ENCODE results near the gene LIN9.

DNA sequence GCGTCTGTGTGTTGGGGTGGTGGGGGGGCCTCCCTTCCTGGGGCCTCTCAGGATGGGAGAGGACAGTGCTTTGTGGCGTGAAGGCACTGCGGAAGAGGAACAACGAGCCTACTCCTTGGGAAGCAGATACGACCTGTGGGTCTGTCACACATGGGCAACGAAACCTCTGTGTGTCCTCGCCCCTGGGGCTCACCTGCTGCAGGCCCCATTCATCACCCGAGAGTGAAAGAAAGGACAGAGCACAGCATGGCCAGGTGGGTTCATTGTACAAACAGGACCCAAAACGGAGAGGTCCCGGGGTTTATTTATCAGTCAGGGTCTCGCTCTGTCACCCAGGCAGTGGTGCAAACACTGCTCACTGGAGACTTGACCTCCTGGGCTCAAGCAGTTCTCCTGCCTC, 40.1 kb upstream of the LIN9 start:
- TF ChIP-seq BRCA1 (CRISPR knock-in tag; IDR thresholded peaks at IDR 0.05) (no peak), HCFC1 (IDR thresholded peaks at IDR 0.05; ENCODE audit: low read depth, low read length) (no peak), ZNF644 (CRISPR knock-in tag; IDR thresholded peaks at IDR 0.05; ENCODE audit: low read depth) (no peak), POLR2A (IDR thresholded peaks at IDR 0.05; ENCODE audit: insufficient read depth in 1 of 2, low read depth in 2 of 2, low read length in 2 of 2) (no peak), ZZZ3 (CRISPR knock-in tag; IDR thresholded peaks at IDR 0.05; ENCODE audit: borderline replicate concordance) (no peak), PAX8 (CRISPR knock-in tag; IDR thresholded peaks at IDR 0.05; ENCODE audit: borderline replicate concordance) (no peak), POLR2AphosphoS5 (IDR thresholded peaks at IDR 0.05; ENCODE audit: low read depth, low read length) (no peak), ZNF746 (CRISPR knock-in tag; IDR thresholded peaks at IDR 0.05) (no peak), ZFYVE20 (CRISPR knock-in tag; IDR thresholded peaks at IDR 0.05; ENCODE audit: borderline replicate concordance, low read depth) (no peak), SIN3A (IDR thresholded peaks at IDR 0.05; ENCODE audit: borderline replicate concordance, low read depth, low read length) (no peak)
- TF ChIP-seq, protein P1, sequence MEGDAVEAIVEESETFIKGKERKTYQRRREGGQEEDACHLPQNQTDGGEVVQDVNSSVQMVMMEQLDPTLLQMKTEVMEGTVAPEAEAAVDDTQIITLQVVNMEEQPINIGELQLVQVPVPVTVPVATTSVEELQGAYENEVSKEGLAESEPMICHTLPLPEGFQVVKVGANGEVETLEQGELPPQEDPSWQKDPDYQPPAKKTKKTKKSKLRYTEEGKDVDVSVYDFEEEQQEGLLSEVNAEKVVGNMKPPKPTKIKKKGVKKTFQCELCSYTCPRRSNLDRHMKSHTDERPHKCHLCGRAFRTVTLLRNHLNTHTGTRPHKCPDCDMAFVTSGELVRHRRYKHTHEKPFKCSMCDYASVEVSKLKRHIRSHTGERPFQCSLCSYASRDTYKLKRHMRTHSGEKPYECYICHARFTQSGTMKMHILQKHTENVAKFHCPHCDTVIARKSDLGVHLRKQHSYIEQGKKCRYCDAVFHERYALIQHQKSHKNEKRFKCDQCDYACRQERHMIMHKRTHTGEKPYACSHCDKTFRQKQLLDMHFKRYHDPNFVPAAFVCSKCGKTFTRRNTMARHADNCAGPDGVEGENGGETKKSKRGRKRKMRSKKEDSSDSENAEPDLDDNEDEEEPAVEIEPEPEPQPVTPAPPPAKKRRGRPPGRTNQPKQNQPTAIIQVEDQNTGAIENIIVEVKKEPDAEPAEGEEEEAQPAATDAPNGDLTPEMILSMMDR (CRISPR knock-in tag; IDR thresholded peaks at IDR 0.05): no peak
- TF ChIP-seq, protein P2, sequence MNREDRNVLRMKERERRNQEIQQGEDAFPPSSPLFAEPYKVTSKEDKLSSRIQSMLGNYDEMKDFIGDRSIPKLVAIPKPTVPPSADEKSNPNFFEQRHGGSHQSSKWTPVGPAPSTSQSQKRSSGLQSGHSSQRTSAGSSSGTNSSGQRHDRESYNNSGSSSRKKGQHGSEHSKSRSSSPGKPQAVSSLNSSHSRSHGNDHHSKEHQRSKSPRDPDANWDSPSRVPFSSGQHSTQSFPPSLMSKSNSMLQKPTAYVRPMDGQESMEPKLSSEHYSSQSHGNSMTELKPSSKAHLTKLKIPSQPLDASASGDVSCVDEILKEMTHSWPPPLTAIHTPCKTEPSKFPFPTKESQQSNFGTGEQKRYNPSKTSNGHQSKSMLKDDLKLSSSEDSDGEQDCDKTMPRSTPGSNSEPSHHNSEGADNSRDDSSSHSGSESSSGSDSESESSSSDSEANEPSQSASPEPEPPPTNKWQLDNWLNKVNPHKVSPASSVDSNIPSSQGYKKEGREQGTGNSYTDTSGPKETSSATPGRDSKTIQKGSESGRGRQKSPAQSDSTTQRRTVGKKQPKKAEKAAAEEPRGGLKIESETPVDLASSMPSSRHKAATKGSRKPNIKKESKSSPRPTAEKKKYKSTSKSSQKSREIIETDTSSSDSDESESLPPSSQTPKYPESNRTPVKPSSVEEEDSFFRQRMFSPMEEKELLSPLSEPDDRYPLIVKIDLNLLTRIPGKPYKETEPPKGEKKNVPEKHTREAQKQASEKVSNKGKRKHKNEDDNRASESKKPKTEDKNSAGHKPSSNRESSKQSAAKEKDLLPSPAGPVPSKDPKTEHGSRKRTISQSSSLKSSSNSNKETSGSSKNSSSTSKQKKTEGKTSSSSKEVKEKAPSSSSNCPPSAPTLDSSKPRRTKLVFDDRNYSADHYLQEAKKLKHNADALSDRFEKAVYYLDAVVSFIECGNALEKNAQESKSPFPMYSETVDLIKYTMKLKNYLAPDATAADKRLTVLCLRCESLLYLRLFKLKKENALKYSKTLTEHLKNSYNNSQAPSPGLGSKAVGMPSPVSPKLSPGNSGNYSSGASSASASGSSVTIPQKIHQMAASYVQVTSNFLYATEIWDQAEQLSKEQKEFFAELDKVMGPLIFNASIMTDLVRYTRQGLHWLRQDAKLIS (CRISPR knock-in tag; IDR thresholded peaks at IDR 0.05): no peak
- TF ChIP-seq, protein P3, sequence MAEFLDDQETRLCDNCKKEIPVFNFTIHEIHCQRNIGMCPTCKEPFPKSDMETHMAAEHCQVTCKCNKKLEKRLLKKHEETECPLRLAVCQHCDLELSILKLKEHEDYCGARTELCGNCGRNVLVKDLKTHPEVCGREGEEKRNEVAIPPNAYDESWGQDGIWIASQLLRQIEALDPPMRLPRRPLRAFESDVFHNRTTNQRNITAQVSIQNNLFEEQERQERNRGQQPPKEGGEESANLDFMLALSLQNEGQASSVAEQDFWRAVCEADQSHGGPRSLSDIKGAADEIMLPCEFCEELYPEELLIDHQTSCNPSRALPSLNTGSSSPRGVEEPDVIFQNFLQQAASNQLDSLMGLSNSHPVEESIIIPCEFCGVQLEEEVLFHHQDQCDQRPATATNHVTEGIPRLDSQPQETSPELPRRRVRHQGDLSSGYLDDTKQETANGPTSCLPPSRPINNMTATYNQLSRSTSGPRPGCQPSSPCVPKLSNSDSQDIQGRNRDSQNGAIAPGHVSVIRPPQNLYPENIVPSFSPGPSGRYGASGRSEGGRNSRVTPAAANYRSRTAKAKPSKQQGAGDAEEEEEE (CRISPR knock-in tag; IDR thresholded peaks at IDR 0.05; ENCODE audit: borderline replicate concordance): no peak
